H1 (cell line): Measurements from ENCODE around the gene DBNDD1. TPM values are rescaled to one million over a fixed set of nuclear protein-coding genes. Genes with fewer than 3 reads are reported as not detected.

Experiments used
- CBX5 ChIP-seq: fragments of 300-800, 300-1000 bp; sonication (generic); IDR thresholded peaks from 2 replicates; pipeline ENCODE4 v1.7.1; 2016; ENCODE audit warnings: antibody characterized with exemption, low read length, low read depth
- CHD1 ChIP-seq: IDR thresholded peaks from 2 replicates; pipeline ENCODE4 v1.6.1; 2012; ENCODE audit warnings: low read depth, low read length, improper control_type of control experiment
- GTF2F1 ChIP-seq: IDR thresholded peaks from 2 replicates; pipeline ENCODE4 v1.6.1; 2012; ENCODE audit warnings: low read depth, low read length, improper control_type of control experiment, borderline replicate concordance
- HDAC6 ChIP-seq: IDR thresholded peaks from one replicate; pipeline ENCODE4 v1.7.1; 2012; ENCODE audit warnings: low read depth, mild to moderate bottlenecking, inconsistent platforms, low read length, moderate library complexity
- JUND ChIP-seq: IDR thresholded peaks from 2 replicates; pipeline ENCODE4 v1.6.1; 2011; ENCODE audit warnings: mild to moderate bottlenecking, improper control_type of control experiment, low read length
- KDM4A ChIP-seq: IDR thresholded peaks from one replicate; pipeline ENCODE4 v1.7.1; 2012; ENCODE audit warnings: low read depth, mild to moderate bottlenecking, moderate library complexity, low read length, inconsistent platforms; ENCODE audit not compliant: severe bottlenecking
- MAFK ChIP-seq: IDR thresholded peaks from 2 replicates; pipeline ENCODE4 v1.6.1; 2012; ENCODE audit warnings: low read depth, mild to moderate bottlenecking, improper control_type of control experiment, low read length
- NANOG ChIP-seq: IDR thresholded peaks from 2 replicates; pipeline ENCODE4 v1.6.1; 2011; ENCODE audit warnings: low read length, low read depth, mild to moderate bottlenecking, inconsistent platforms; ENCODE audit not compliant: insufficient read depth, poor library complexity, severe bottlenecking
- RAD21 ChIP-seq, 2 experiments: IDR thresholded peaks in 1 of 2; conservative IDR thresholded peaks in 1 of 2; 2 replicates each; pipeline ENCODE4 v1.6.1; 2011; ENCODE audit warnings: low read depth in 2 of 2, low read length in 2 of 2, improper control_type of control experiment in 1 of 2, inconsistent platforms in 1 of 2, mild to moderate bottlenecking in 1 of 2, moderate library complexity in 1 of 2
- SIN3A ChIP-seq, 2 experiments: IDR thresholded peaks in 1 of 2; conservative IDR thresholded peaks in 1 of 2; 2 replicates each; pipeline ENCODE4 v1.6.1; 2011 to 2012; ENCODE audit warnings: low read length in 2 of 2, improper control_type of control experiment in 1 of 2, low read depth in 1 of 2, mild to moderate bottlenecking in 1 of 2
- SP1 ChIP-seq: IDR thresholded peaks from 2 replicates; pipeline ENCODE4 v1.6.1; 2011; ENCODE audit warnings: low read depth, low read length
- SP4 ChIP-seq: IDR thresholded peaks from 2 replicates; pipeline ENCODE4 v1.6.1; 2012; ENCODE audit warnings: low read length, inconsistent platforms
- TBP ChIP-seq: IDR thresholded peaks from 2 replicates; pipeline ENCODE4 v1.6.1; 2011; ENCODE audit warnings: low read depth, low read length, improper control_type of control experiment
- ZNF274 ChIP-seq: IDR thresholded peaks from 2 replicates; pipeline ENCODE4 v1.7.0; 2012; ENCODE audit warnings: low read length, borderline replicate concordance; ENCODE audit errors: extremely low read depth
- polyA plus RNA-seq, 7 experiments: library from polyadenylated mRNA; depleted of rRNA in 3 of 7; stranded (reverse) in 5 of 7; unstranded in 2 of 7; fragments of >200 nt in 5 of 7; fragments of 200-250 nt in 2 of 7; gene quantifications; 1 replicate in 5 of 7; 2 replicates in 1 of 7; 4 replicates in 1 of 7; pipeline versions ENCODE4 v1.2.1 to v1.2.3, GENCODE V29; 2011 to 2013; ENCODE audit warnings: missing spikeins in 2 of 7, mixed read lengths in 2 of 7
- total RNA-seq: library from RNA; stranded (reverse); fragmentation: NEBNext Ultra II Directional; extraction: Animal tissue kit (Norgen Biotek cat#: 25700); gene quantifications from 2 replicates; pipeline ENCODE4 v1.2.1, GENCODE V29; 2021
- TF ChIP-seq, protein P1 (sequence below): IDR thresholded peaks from 2 replicates; pipeline ENCODE4 v1.6.1; 2011; ENCODE audit warnings: low read depth, mild to moderate bottlenecking, low read length; ENCODE audit not compliant: insufficient read depth
- TF ChIP-seq, protein P2 (sequence below): IDR thresholded peaks from 2 replicates; pipeline ENCODE4 v1.6.1; 2012; ENCODE audit warnings: inconsistent platforms
- TF ChIP-seq, protein P3 (sequence below): IDR thresholded peaks from 2 replicates; pipeline ENCODE4 v1.6.1; 2011; ENCODE audit warnings: low read length, improper control_type of control experiment

DBNDD1 gene
- total and polyA plus RNA-seq, 2 of the 8 experiments (the other 6 are each of a cell fraction or from before 2014, with no cell fraction given), result 69.9 to 92.6 TPM

DNA sequence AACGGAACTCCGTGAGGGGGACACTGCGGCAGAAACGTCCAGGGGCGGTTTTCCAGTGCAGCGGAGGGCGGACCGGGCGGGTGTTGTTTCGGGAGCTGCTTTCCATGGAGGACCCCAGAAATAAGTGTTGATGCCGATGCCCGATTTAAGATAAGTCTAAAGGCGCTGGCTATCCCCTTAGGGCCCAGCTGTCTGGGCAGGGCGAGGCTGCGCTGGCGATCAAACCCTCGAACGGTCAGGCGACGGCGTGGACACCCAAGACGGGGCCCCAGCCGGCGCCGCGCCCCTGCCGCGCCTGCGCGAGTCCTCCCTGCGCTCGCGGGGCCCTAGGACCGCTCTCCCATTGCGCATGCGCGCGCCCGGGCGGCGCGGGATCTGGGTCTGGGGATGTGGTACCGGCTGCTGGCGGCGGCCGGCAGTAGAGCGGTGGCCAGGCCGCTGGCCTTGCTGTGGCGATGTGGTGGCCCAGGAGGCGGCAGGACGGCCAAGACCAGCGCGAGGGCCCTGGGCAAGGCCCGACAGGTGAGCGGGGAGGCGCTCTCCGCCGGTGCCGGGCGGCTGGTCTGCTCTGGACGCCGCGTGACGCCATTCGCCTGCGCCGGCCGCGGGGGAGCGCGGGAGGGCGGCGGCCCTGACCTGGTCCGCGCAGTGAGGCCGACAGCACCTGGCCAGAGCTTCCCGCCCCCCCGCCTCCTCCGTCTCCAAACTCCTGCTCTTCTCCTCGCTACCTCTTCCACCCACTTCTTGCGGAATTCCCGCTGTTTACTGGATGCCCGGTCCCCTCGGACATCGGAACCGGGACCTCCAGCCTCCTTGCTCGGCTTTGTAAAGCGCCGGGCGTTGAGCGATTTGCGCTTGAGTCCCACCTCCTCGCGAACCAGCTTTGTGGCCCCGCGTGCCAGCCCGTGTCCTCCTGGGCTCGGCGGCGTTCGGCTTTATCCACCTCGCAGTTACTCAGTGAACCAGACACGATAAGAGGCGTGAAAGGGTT lies 46.7 kb downstream of the DBNDD1 start (continued):
- TF ChIP-seq, protein P1, sequence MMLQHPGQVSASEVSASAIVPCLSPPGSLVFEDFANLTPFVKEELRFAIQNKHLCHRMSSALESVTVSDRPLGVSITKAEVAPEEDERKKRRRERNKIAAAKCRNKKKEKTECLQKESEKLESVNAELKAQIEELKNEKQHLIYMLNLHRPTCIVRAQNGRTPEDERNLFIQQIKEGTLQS, result peak; percentile 56; the same call in 1 of the 2 replicates
- peak; percentile 93 for TF ChIP-seq SP4
- no peak for TF ChIP-seq CBX5
- TF ChIP-seq NANOG, result no peak
- no peak for TF ChIP-seq HDAC6
- no peak for TF ChIP-seq JUND
- no peak for TF ChIP-seq RAD21 (IDR thresholded peaks at IDR 0.05 in 1 of 2, conservative IDR thresholded peaks at IDR 0.05 in 1 of 2; ENCODE audit: low read depth in 2 of 2, low read length in 2 of 2)
- TF ChIP-seq CHD1, result no peak
- TF ChIP-seq MAFK, result no peak
- TF ChIP-seq KDM4A, result peak; percentile 93
- TF ChIP-seq SIN3A (conservative IDR thresholded peaks at IDR 0.05 in 1 of 2, IDR thresholded peaks at IDR 0.05 in 1 of 2; ENCODE audit: low read depth in 1 of 2, low read length in 2 of 2), result 0 out of 4 replicates have a peak, but pooled peaks have one; percentile 25 to 58
- TF ChIP-seq ZNF274, result no peak
- TF ChIP-seq GTF2F1, result no peak; the same call in 1 of the 2 replicates
- TF ChIP-seq, protein P2, sequence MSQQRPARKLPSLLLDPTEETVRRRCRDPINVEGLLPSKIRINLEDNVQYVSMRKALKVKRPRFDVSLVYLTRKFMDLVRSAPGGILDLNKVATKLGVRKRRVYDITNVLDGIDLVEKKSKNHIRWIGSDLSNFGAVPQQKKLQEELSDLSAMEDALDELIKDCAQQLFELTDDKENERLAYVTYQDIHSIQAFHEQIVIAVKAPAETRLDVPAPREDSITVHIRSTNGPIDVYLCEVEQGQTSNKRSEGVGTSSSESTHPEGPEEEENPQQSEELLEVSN, result peak; percentile 79
- TF ChIP-seq, protein P3, sequence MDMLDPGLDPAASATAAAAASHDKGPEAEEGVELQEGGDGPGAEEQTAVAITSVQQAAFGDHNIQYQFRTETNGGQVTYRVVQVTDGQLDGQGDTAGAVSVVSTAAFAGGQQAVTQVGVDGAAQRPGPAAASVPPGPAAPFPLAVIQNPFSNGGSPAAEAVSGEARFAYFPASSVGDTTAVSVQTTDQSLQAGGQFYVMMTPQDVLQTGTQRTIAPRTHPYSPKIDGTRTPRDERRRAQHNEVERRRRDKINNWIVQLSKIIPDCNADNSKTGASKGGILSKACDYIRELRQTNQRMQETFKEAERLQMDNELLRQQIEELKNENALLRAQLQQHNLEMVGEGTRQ, result 0 out of 2 replicates have a peak, but pooled peaks have one; percentile 2
- no peak for TF ChIP-seq SP1
- peak; percentile 61 for TF ChIP-seq TBP
